Measurements from ENCODE around the gene ROBO1. TPM values are rescaled to one million over a fixed set of nuclear protein-coding genes. Genes with fewer than 3 reads are reported as not detected.

Gene ROBO1
- total RNA-seq, 1 donor from 2014 or later: 43.7 TPM

DNA sequence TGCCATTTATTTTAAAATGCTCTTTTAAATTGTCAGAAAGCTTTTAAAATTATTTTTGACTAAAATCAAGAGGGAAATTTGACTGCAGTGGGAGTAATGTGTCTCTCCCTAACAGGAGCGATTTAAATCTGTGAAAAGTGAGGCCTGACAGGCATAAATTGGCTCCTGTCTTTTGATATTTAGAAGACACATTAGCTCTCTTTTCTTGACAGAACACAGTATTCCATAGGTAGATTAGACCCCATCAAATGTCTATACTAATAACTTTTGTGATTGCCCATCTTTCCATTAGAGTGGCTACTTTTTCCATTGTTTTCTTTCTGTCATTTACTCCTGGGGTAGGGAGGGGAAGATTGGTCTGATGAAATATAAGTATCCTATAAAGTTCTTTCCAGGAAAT lies 866.3 kb downstream of the ROBO1 start:
- H3K27me3 Mint-ChIP-seq (ENCODE audit: low read depth): no peaks in the 10 kb centered on the region
- TF ChIP-seq, protein P1, sequence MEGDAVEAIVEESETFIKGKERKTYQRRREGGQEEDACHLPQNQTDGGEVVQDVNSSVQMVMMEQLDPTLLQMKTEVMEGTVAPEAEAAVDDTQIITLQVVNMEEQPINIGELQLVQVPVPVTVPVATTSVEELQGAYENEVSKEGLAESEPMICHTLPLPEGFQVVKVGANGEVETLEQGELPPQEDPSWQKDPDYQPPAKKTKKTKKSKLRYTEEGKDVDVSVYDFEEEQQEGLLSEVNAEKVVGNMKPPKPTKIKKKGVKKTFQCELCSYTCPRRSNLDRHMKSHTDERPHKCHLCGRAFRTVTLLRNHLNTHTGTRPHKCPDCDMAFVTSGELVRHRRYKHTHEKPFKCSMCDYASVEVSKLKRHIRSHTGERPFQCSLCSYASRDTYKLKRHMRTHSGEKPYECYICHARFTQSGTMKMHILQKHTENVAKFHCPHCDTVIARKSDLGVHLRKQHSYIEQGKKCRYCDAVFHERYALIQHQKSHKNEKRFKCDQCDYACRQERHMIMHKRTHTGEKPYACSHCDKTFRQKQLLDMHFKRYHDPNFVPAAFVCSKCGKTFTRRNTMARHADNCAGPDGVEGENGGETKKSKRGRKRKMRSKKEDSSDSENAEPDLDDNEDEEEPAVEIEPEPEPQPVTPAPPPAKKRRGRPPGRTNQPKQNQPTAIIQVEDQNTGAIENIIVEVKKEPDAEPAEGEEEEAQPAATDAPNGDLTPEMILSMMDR (IDR thresholded peaks at IDR 0.05): no peak
- no peak overlapping the region for H3K4me3 Mint-ChIP-seq (ENCODE audit: unreplicated experiment)
- DNase-seq (ENCODE audit: low spot score): no peak
- no peaks in the 10 kb centered on the region for H3K9me3 Mint-ChIP-seq (ENCODE audit: low read depth)
- no peaks in the 10 kb centered on the region for H3K36me3 Mint-ChIP-seq (ENCODE audit: low read depth)
- H3K4me1 Mint-ChIP-seq (ENCODE audit: low read depth): peaks cover 4% of the 10 kb centered on the region
- no peak overlapping the region for H3K27ac Mint-ChIP-seq (ENCODE audit: unreplicated experiment)

DNA sequence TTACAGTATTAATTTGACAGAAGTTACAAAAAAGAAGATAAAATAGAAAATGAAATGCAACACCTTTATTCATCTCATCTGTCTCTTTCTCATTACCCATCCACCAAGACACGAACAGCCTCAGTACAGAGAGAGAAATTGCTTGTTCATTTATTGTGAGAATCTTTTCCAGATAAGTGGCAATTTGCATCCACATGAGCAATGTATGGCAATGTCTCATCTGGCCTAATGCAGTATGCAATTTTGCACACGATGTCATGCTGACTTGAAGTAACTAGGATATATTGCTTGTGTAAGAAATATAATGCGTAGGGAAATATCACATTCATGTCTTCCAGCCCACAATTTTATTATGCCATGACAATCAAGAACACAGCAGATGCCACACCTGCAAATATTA lies 866.9 kb downstream of the ROBO1 start:
- TF ChIP-seq, protein P1 (IDR thresholded peaks at IDR 0.05): no peak
- no peaks in the 10 kb centered on the region for H3K9me3 Mint-ChIP-seq (ENCODE audit: low read depth)
- H3K4me1 Mint-ChIP-seq (ENCODE audit: low read depth): peaks cover 7% of the 10 kb centered on the region
- no peaks in the 10 kb centered on the region for H3K36me3 Mint-ChIP-seq (ENCODE audit: low read depth)
- no peaks in the 10 kb centered on the region for H3K27me3 Mint-ChIP-seq (ENCODE audit: low read depth)
- H3K4me3 Mint-ChIP-seq (ENCODE audit: unreplicated experiment): no peak overlapping the region
- no peak overlapping the region for H3K27ac Mint-ChIP-seq (ENCODE audit: unreplicated experiment)
- no peak for DNase-seq (ENCODE audit: low spot score)

DNA sequence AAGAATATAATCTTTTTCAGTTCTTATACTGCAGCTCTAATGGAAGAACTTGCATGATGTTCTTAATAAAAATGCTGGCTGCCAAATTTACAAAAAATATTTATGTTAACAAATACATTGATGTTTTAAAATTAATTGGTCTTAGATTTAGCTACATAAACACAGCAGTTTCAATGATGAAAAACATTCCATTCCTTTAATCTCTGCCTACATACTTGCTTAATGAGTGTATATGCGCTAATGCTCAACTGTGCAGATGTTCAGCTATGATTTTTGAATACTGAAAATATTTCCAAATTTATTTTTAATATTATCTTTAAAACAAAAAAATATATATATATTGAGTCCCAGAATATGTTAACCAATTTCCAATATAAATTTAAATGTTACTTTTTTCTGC lies 867.4 kb downstream of the ROBO1 start:
- H3K4me3 Mint-ChIP-seq (ENCODE audit: unreplicated experiment): no peak overlapping the region
- peaks cover 11% of the 10 kb centered on the region for H3K4me1 Mint-ChIP-seq (ENCODE audit: low read depth)
- H3K27me3 Mint-ChIP-seq (ENCODE audit: low read depth): no peaks in the 10 kb centered on the region
- H3K27ac Mint-ChIP-seq (ENCODE audit: unreplicated experiment): no peak overlapping the region
- TF ChIP-seq, protein P1 (IDR thresholded peaks at IDR 0.05): no peak
- no peaks in the 10 kb centered on the region for H3K9me3 Mint-ChIP-seq (ENCODE audit: low read depth)
- no peaks in the 10 kb centered on the region for H3K36me3 Mint-ChIP-seq (ENCODE audit: low read depth)
- DNase-seq (ENCODE audit: low spot score): no peak

DNA sequence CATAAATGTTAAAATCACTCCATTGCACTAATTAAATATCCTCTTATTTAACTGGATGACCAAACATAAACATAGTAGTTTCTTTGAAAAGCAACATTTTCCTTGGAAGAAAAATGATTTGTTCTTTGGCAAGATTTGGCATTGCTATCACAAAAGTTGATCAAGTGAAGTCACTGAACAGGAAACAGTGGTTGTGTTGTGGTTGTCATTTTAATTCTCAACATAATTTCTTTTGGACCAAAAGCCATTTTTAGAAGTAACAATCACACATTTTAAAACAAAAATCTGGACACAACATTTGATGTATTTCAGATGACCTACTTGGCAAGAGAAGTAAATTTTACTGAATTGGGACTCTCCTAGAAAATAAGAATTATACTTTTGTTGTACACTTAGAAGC lies 872.3 kb downstream of the ROBO1 start:
- Mint-ChIP-seq H3K27me3 (ENCODE audit: low read depth) (no peaks in the 10 kb centered on the region), H3K4me3 (ENCODE audit: unreplicated experiment) (no peak overlapping the region), H3K36me3 (ENCODE audit: low read depth) (peaks cover 3% of the 10 kb centered on the region), H3K9me3 (ENCODE audit: low read depth) (peaks cover 7% of the 10 kb centered on the region), H3K4me1 (ENCODE audit: low read depth) (peaks cover 14% of the 10 kb centered on the region), H3K27ac (ENCODE audit: unreplicated experiment) (no peak overlapping the region)
- TF ChIP-seq, protein P1 (IDR thresholded peaks at IDR 0.05): no peak
- DNase-seq (ENCODE audit: low spot score): no peak

DNA sequence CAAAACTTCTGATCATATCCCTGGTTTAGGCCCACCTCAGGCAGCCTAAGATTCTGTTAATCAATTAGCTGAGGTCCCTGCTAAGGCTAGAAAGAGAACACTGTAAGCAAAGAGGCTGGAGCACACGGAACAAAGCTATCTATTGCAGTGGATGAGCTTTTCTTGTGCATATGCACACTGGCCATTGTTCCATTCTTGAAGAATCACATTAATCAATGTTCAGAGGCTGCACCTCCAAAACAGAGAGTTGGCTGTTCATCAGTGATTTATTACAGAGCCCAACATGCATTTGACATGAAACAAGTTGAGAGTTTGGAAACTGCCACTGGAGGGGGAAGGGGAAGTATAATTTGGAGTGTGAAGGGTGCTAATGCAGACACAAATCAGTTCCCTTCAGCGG lies 873.0 kb downstream of the ROBO1 start:
- Mint-ChIP-seq H3K4me3 (ENCODE audit: unreplicated experiment) (no peak overlapping the region), H3K4me1 (ENCODE audit: low read depth) (peaks cover 11% of the 10 kb centered on the region), H3K27ac (ENCODE audit: unreplicated experiment) (no peak overlapping the region), H3K27me3 (ENCODE audit: low read depth) (no peaks in the 10 kb centered on the region), H3K9me3 (ENCODE audit: low read depth) (peaks cover 7% of the 10 kb centered on the region), H3K36me3 (ENCODE audit: low read depth) (peaks cover 3% of the 10 kb centered on the region)
- TF ChIP-seq, protein P1 (IDR thresholded peaks at IDR 0.05): no peak
- no peak for DNase-seq (ENCODE audit: low spot score)
